Measurements from ENCODE around the gene ZNF396.

Gene ZNF396

GRCh38 chr18:35326695-35327387 is 50.3 kb downstream of the ZNF396 start:
- Histone ChIP-seq H3K36me3 (ENCODE audit: control insufficient read depth, insufficient read depth, low read length) (peaks cover 4% of the 10 kb centered on the region), H3K4me3 (ENCODE audit: low read length) (no peak overlapping the region), H3K27ac (ENCODE audit: low read depth, low read length) (no peak overlapping the region), H3K27me3 (ENCODE audit: control insufficient read depth, insufficient read depth, low read length) (no peaks in the 10 kb centered on the region), H3K9ac (ENCODE audit: low read length) (no peak overlapping the region), H3K4me1 (ENCODE audit: control insufficient read depth, insufficient read depth, low read length) (no peaks in the 10 kb centered on the region)

- Histone ChIP-seq H3K27ac (ENCODE audit: low read depth, low read length) (no peak overlapping the region), H3K4me1 (ENCODE audit: control insufficient read depth, insufficient read depth, low read length) (no peaks in the 10 kb centered on the region), H3K27me3 (ENCODE audit: control insufficient read depth, insufficient read depth, low read length) (no peaks in the 10 kb centered on the region), H3K36me3 (ENCODE audit: control insufficient read depth, insufficient read depth, low read length) (no peaks in the 10 kb centered on the region), H3K4me3 (ENCODE audit: low read length) (no peak overlapping the region), H3K9ac (ENCODE audit: low read length) (no peak overlapping the region)
Measured at GRCh38 chr18:35324926-35325655, 52.0 kb downstream of the ZNF396 start.

GRCh38 chr18:35322486-35323458 is 54.4 kb downstream of the ZNF396 start:
- no peaks in the 10 kb centered on the region for H3K4me1 ChIP-seq (ENCODE audit: control insufficient read depth, insufficient read depth, low read length)
- no peaks in the 10 kb centered on the region for H3K36me3 ChIP-seq (ENCODE audit: control insufficient read depth, insufficient read depth, low read length)
- H3K27ac ChIP-seq (ENCODE audit: low read depth, low read length): no peak overlapping the region
- H3K4me3 ChIP-seq (ENCODE audit: low read length): no peak overlapping the region
- H3K9ac ChIP-seq (ENCODE audit: low read length): no peak overlapping the region
- no peaks in the 10 kb centered on the region for H3K27me3 ChIP-seq (ENCODE audit: control insufficient read depth, insufficient read depth, low read length)

All from rectal smooth muscle tissue (tissue), 1 donor.